IPS DF 6.9 (cell line): ENCODE measurements around the gene GPC5.
"Not testable (repeated sequence)": the region's sequence is repeated elsewhere in the genome, so short reads cannot be mapped to it uniquely, and the experiment has no call there.

Experiments used
- DNase-seq: peaks from one replicate; pipeline ENCODE4 v3.0.0-alpha.2; 2013; ENCODE audit warnings: low read depth, low spot score
- H3K27ac ChIP-seq: one replicate; pipeline ENCODE4 v1.5.1; 2013; ENCODE audit warnings: low read length, control low read depth
- H3K27me3 ChIP-seq: 2 replicates; pipeline ENCODE4 v1.6.1; 2013; ENCODE audit warnings: mild to moderate bottlenecking, low read length; ENCODE audit not compliant: control insufficient read depth, insufficient read depth
- H3K36me3 ChIP-seq: 2 replicates; pipeline ENCODE4 v1.6.1; 2013; ENCODE audit warnings: low read length; ENCODE audit not compliant: control insufficient read depth, insufficient read depth
- H3K4me1 ChIP-seq: 2 replicates; pipeline ENCODE4 v1.6.1; 2013; ENCODE audit warnings: low read length; ENCODE audit not compliant: control insufficient read depth, insufficient read depth
- H3K4me3 ChIP-seq: 2 replicates; pipeline ENCODE4 v1.5.1; 2013; ENCODE audit warnings: mild to moderate bottlenecking, low read length
- H3K9me3 ChIP-seq: 2 replicates; pipeline ENCODE4 v1.6.1; 2013; ENCODE audit warnings: low read length, inconsistent platforms; ENCODE audit not compliant: control insufficient read depth, insufficient read depth
- WGBS: extraction: QIAGEN DNeasy Blood & Tissue Kit; methylation state at CpG from one replicate; pipeline ENCODE4 v1.1.7; 2013; ENCODE audit warnings: mixed read lengths, missing lambda C conversion rate; ENCODE audit not compliant: insufficient read length, insufficient coverage; 5-methylcytosine and 5-hydroxymethylcytosine counted together

GPC5 gene

DNA sequence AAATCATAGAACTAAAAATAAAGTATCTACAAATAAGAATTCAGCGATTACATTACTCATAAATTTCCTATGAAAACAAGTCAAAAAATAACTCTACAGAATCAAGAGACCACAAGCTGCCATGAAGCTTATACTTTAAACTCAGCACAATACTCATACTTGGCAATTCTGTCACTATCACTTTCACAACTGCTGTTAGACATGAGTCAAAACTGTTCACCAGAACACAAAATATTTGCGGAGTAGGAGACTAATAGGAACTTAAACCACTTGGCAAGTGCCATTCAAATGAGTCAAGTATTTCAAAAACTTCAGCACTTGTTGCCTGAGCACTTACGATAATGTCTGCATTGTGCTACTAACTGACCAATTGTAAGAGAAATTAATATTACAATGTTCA, 1440.4 kb downstream of the GPC5 start:
- DNase-seq = no peak
- H3K27ac ChIP-seq = no peak overlapping the region
- no peaks in the 10 kb centered on the region for H3K27me3 ChIP-seq
- no peaks in the 10 kb centered on the region for H3K9me3 ChIP-seq
- no peaks in the 10 kb centered on the region for H3K4me1 ChIP-seq
- no peaks in the 10 kb centered on the region for H3K36me3 ChIP-seq
- H3K4me3 ChIP-seq = no peak overlapping the region
- no CpG with 5 or more reads among the region's 3 CpGs for WGBS

GRCh38 chr13:92842145-92842544, 1443.7 kb downstream of the GPC5 start:
- Histone ChIP-seq H3K4me3 (no peak overlapping the region), H3K27me3 (no peaks in the 10 kb centered on the region), H3K4me1 (no peaks in the 10 kb centered on the region), H3K9me3 (no peaks in the 10 kb centered on the region), H3K36me3 (no peaks in the 10 kb centered on the region), H3K27ac (no peak overlapping the region)
- no peak for DNase-seq
- WGBS = no CpG with 5 or more reads among the region's 2 CpGs

GRCh38 chr13:92843549-92843948, 1445.1 kb downstream of the GPC5 start:
- no peak overlapping the region for H3K4me3 ChIP-seq
- no peaks in the 10 kb centered on the region; the same call in 1 of the 2 replicates for H3K4me1 ChIP-seq
- WGBS = no CpG with 5 or more reads among the region's 4 CpGs
- DNase-seq = no peak
- H3K36me3 ChIP-seq = no peaks in the 10 kb centered on the region
- H3K27me3 ChIP-seq = no peaks in the 10 kb centered on the region
- no peaks in the 10 kb centered on the region for H3K9me3 ChIP-seq
- no peak overlapping the region for H3K27ac ChIP-seq

GRCh38 chr13:92849381-92849780, 1451.0 kb downstream of the GPC5 start:
- Histone ChIP-seq H3K4me1 (no peaks in the 10 kb centered on the region; the same call in 1 of the 2 replicates), H3K36me3 (no peaks in the 10 kb centered on the region), H3K4me3 (no peak overlapping the region), H3K27ac (no peak overlapping the region), H3K9me3 (no peaks in the 10 kb centered on the region), H3K27me3 (no peaks in the 10 kb centered on the region)
- DNase-seq = no peak

DNA sequence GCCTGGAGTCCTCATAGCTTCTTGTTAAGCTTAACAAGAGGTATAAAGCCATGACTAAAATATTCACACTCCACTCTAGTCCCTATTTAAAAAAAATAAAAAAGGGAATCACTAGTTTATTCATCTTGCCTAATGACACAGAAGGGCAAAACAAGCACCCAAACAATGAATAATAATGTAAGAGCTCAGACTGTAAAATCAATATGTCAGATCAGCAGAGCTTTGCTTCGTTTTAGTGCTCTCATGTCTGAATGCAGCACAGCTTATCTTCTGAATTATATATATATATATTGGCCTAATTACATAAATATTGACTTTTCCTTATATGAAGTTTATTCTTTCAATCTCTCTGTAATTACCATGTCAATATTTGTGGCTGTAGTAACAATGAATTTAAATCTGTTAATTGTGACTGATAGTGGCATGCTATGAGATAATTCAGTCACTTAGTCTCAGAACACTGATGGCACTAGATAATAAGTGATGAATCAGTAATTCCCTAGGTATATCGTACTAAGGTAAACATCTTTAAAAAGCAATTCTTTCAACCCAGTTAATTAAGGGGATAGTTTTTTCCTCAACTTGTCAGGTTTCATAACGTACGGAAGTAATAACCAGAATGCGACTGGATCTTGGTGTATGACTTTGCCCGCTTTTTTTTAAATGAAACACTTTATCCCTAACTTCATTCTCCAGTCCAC, 1466.3 kb downstream of the GPC5 start:
- H3K27me3 ChIP-seq = no peaks in the 10 kb centered on the region
- H3K27ac ChIP-seq = no peak overlapping the region
- no peaks in the 10 kb centered on the region for H3K36me3 ChIP-seq
- DNase-seq = no peak
- no peak overlapping the region for H3K4me3 ChIP-seq
- no peaks in the 10 kb centered on the region for H3K4me1 ChIP-seq
- WGBS = no CpG with 5 or more reads among the region's 6 CpGs
- H3K9me3 ChIP-seq = no peaks in the 10 kb centered on the region

DNA sequence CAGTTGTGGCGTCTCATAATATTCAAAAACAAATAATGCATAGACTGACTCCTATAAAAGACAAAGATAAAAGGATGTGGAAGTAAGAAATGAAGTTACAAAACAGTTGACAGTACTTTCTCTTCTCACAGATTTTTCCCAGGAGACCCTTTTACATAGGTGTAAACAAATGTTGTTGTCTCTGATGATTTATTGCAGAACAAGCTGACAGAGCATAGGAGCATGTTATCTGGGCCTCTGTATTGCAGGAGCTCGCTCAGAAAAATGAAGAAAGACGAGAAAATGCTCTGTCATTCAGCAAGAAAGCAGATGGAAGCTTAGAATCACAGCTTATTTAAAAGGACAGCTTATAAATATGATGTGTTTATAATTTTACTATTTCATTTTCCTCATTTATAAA, 1474.6 kb downstream of the GPC5 start:
- no peaks in the 10 kb centered on the region for H3K27me3 ChIP-seq
- DNase-seq = no peak
- H3K36me3 ChIP-seq = no peaks in the 10 kb centered on the region
- no peaks in the 10 kb centered on the region for H3K9me3 ChIP-seq
- no peak overlapping the region for H3K27ac ChIP-seq
- H3K4me1 ChIP-seq = no peaks in the 10 kb centered on the region
- H3K4me3 ChIP-seq = no peak overlapping the region
- WGBS = no CpG with 5 or more reads among the region's 3 CpGs

DNA sequence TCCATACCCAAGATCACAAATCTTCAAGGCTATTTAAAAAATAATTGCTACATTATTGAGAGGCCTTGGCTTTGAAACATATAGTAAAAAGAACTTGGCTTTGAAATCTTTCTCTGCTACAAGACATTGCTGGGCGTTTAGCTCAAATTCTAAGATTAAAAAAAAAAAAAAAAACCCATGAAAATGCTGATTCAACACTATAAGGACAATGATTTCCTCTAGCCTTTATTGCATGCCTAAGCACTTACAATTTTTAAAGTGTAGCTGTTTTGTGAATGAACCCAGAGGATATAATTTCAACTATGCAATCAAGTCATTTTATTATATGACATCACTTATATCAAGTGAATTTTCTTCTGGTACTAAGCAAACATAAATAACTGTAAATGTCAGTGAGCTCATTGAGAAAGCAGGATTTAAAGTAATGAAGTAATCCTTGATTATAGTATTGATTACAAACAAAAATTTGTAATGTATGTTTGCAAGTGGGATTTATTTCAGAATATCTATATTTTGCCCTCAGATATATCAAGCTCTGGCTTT, 1488.2 kb downstream of the GPC5 start:
- Histone ChIP-seq H3K4me1 (no peaks in the 10 kb centered on the region), H3K9me3 (no peaks in the 10 kb centered on the region), H3K27me3 (no peaks in the 10 kb centered on the region), H3K36me3 (no peaks in the 10 kb centered on the region), H3K4me3 (no peak overlapping the region), H3K27ac (no peak overlapping the region)
- DNase-seq = no peak
- WGBS = no CpG with 5 or more reads among the region's 1 CpG

DNA sequence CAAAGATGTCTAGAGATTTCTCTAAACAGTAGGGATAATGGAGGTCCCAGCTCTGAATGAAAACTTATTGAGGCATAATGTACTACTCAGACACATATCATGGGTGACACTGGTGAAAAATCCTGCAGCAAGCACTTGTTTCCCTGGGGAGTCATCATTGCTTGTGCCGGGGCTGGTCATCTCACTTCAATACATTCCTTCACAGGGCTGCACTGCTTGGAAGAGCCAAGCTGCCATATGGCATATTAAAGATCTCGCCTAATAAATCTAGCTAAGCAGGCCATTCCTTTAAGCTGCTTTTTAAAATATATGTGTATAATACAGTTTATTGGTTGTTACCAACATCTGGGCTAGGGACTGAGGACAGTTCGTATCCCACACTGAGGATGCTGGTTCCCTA, 1496.0 kb downstream of the GPC5 start:
- DNase-seq = no peak
- Histone ChIP-seq H3K36me3 (no peaks in the 10 kb centered on the region), H3K4me3 (no peak overlapping the region), H3K27me3 (no peaks in the 10 kb centered on the region), H3K4me1 (no peaks in the 10 kb centered on the region), H3K27ac (no peak overlapping the region), H3K9me3 (no peaks in the 10 kb centered on the region)
- WGBS = no CpG with 5 or more reads among the region's 3 CpGs

- no peaks in the 10 kb centered on the region for H3K4me1 ChIP-seq
- no peaks in the 10 kb centered on the region for H3K27me3 ChIP-seq
- H3K9me3 ChIP-seq = no peaks in the 10 kb centered on the region
- no peak overlapping the region for H3K27ac ChIP-seq
- no peaks in the 10 kb centered on the region for H3K36me3 ChIP-seq
- H3K4me3 ChIP-seq = no peak overlapping the region
- no peak for DNase-seq
- no CpG with 5 or more reads among the region's 2 CpGs for WGBS
Observed at GRCh38 chr13:92896842-92897241, 1498.4 kb downstream of the GPC5 start.

DNA sequence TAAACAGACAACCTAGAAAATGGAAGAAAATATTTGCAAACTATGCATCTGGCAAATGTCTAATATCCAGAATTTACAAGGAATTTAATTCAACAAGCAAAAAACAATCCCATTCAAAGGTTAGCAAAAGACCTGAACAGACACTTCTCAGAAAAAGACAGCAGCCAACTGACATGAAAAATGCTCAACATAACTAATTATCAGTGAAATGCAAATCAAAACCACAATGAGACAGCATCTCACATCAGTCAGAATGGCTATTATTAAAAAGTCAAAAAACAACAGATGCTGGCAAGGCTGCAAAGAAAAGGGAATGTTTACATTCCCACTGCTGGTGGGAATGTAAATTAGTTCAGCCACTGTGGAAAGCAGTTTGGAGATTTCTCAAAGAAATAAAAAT, 1500.5 kb downstream of the GPC5 start:
- not testable (repeated sequence) for H3K27me3 ChIP-seq, H3K4me1 ChIP-seq, H3K9me3 ChIP-seq, H3K4me3 ChIP-seq, H3K27ac ChIP-seq, H3K36me3 ChIP-seq, DNase-seq

DNA sequence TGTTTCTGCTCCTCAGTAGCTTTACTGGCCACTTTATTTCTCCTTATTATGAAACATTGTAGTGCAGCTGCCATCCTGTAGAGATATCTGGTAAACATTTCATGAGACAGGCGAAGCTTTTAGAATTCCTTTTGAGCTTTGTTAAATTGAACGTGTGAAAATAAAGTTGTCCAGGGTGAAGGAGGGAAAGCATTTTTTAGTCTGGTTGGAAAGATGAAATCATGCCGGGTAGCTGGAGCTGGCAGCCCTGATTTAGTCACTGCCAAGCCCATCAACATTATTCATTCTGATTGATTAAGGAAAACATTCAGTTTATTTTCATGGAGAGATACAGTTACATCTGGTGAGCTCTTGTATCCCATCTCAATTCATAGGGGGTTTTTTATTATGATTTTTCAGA, 1502.0 kb downstream of the GPC5 start:
- Histone ChIP-seq H3K4me1 (no peaks in the 10 kb centered on the region), H3K36me3 (no peaks in the 10 kb centered on the region), H3K27ac (no peak overlapping the region), H3K27me3 (no peaks in the 10 kb centered on the region), H3K4me3 (no peak overlapping the region), H3K9me3 (no peaks in the 10 kb centered on the region)
- no peak for DNase-seq
- no CpG with 5 or more reads among the region's 3 CpGs for WGBS
